Kidney tubule cell (primary cell): Measurements from ENCODE around the gene MAST4.

Source experiments
- DNase-seq: peaks from one replicate; pipeline ENCODE4 v3.0.0-alpha.2; 2018; ENCODE audit warnings: low spot score

The MAST4 gene

GRCh38 chr5:67190861-67191260, 594.7 kb downstream of the MAST4 start:
- no peak for DNase-seq

GRCh38 chr5:67192719-67193438, 596.7 kb downstream of the MAST4 start:
- no peak for DNase-seq

- no peak for DNase-seq
Measured at GRCh38 chr5:67193439-67193807, 597.2 kb downstream of the MAST4 start.

GRCh38 chr5:67194166-67194565, 598.0 kb downstream of the MAST4 start:
- DNase-seq = no peak

- no peak for DNase-seq
Measured at GRCh38 chr5:67195406-67196275, 599.4 kb downstream of the MAST4 start.

GRCh38 chr5:67196537-67197059, 600.4 kb downstream of the MAST4 start, which contains the start of gene CD180:
TSS of gene CD180 (minus strand) at chr5:67196799. CDS start at chr5:67196641, 158 bp downstream.
- no peak for DNase-seq

- no peak for DNase-seq
Measured at GRCh38 chr5:67197536-67197935, 601.3 kb downstream of the MAST4 start.

- no peak for DNase-seq
Measured at GRCh38 chr5:67198917-67199316, 602.7 kb downstream of the MAST4 start.

GRCh38 chr5:67199859-67200258, 603.7 kb downstream of the MAST4 start:
- no peak for DNase-seq

GRCh38 chr5:67200809-67201562, 604.8 kb downstream of the MAST4 start:
- DNase-seq = no peak

- no peak for DNase-seq
Measured at GRCh38 chr5:67201897-67202549, 605.8 kb downstream of the MAST4 start.

GRCh38 chr5:67202828-67203227, 606.6 kb downstream of the MAST4 start:
- DNase-seq = no peak

GRCh38 chr5:67203701-67204074, 607.5 kb downstream of the MAST4 start:
- peak; percentile 28 for DNase-seq

GRCh38 chr5:67204821-67205220, 608.6 kb downstream of the MAST4 start:
- no peak for DNase-seq

- DNase-seq = no peak
Measured at GRCh38 chr5:67205981-67206380, 609.8 kb downstream of the MAST4 start.

GRCh38 chr5:67206461-67206860, 610.3 kb downstream of the MAST4 start:
- DNase-seq = no peak

GRCh38 chr5:67206929-67207328, 610.7 kb downstream of the MAST4 start:
- peak; percentile 95 for DNase-seq

- DNase-seq = no peak
Measured at GRCh38 chr5:67208403-67208802, 612.2 kb downstream of the MAST4 start.

GRCh38 chr5:67209141-67209771, 613.1 kb downstream of the MAST4 start:
- DNase-seq = peak; percentile 82

GRCh38 chr5:67211926-67212325, 615.7 kb downstream of the MAST4 start:
- DNase-seq = peak; percentile 92

- DNase-seq = no peak
Measured at GRCh38 chr5:67214036-67214435, 617.8 kb downstream of the MAST4 start.
